Pancreas (tissue), 10 donors: ENCODE measurements around the gene PTPN1. TPM values are rescaled to one million over a fixed set of nuclear protein-coding genes. Genes with fewer than 3 reads are reported as not detected.

ENCODE experiments used
- ATAC-seq, 4 donors: fragments of 200-7000 bp; cut with Tn5 transposase; one replicate each; pipeline versions ENCODE4 v1.8.0 to v1.9.1; 2020; ENCODE audit warnings: mild to moderate bottlenecking in 4 of 4, moderate library complexity in 4 of 4
- DNase-seq, 6 donors: peaks; one replicate each; pipeline ENCODE4 v3.0.0-alpha.2; 2020
- FAIRE-seq: peaks from 2 replicates; lab custom pipeline; 2012; peaks lifted over from hg19 to GRCh38; lab: Jason Lieb, UNC
- H3K27ac ChIP-seq, 4 donors: fragments of 200-600 bp; sonication (generic); 1 replicate in 3 of 4; 2 replicates in 1 of 4; pipeline versions ENCODE4 v1.5.0 to v1.8.0; 2020
- H3K27me3 ChIP-seq, 4 donors: fragments of 200-600 bp; one replicate each; pipeline ENCODE4 v1.8.0; 2021
- H3K36me3 ChIP-seq, 3 donors: fragments of 200-600 bp; sonication (generic) in 1 of 3; one replicate each; pipeline versions ENCODE4 v1.5.0 to v1.8.0; 2020 to 2021
- H3K4me1 ChIP-seq, 3 donors: fragments of 200-600 bp; one replicate each; pipeline ENCODE4 v1.8.0; 2021
- H3K4me3 ChIP-seq, 4 donors: fragments of 200-600 bp; sonication (generic) in 2 of 4; one replicate each; pipeline versions ENCODE4 v1.5.0 to v1.8.0; 2020 to 2021
- H3K9me3 ChIP-seq, 4 donors: fragments of 200-600 bp; one replicate each; pipeline ENCODE4 v1.8.0; 2021
- WGBS, 2 donors: extraction: QIAGEN DNeasy Blood & Tissue Kit; methylation state at CpG; one replicate each; pipeline ENCODE4 v1.1.7; 2013; 5-methylcytosine and 5-hydroxymethylcytosine counted together
- intact Hi-C, 3 donors: fragments of 100-400 bp; cut with DNase I; formaldehyde crosslinking; loops; one replicate each; pipeline versions ENCODE4 v1.11.1 to v1.14.2; 2022
- polyA plus RNA-seq, 2 donors: library from polyadenylated mRNA; stranded (reverse); fragments of 200-250 nt; gene quantifications; one replicate each; pipeline ENCODE4 v1.2.3, GENCODE V29; 2013
- total RNA-seq, 6 donors: library from RNA; stranded (reverse); fragmentation: NEBNext Ultra II Directional in 4 of 6; extraction: Animal tissue kit (Norgen Biotek cat#: 25700) in 4 of 6; gene quantifications; one replicate each; pipeline versions ENCODE4 v1.2.1 to v1.2.4, GENCODE V29; 2021 to 2023
- TF ChIP-seq, protein P1 (sequence below), 4 donors: fragments of 200-600 bp; sonication (generic) in 3 of 4; IDR thresholded peaks; one replicate each; pipeline versions ENCODE4 v1.5.0 to v1.8.0; 2021; ENCODE audit warnings: antibody characterized with exemption in 4 of 4
- donor health status: healthy with polysubstance abuse.
- donor health status: DM: no; HTN: no; CAD: no; lungs with moderate emphysema.
- donor health status: DM: no; HTN: no; CAD: no.
- donor health status: control.
- donor health status: control.
- donor health status: Bipolar disorder and iron deficiency.
- donor health status: DM: yes; HTN: yes; CAD: no.
- donor health status: DM: no; HTN: no; CAD: no.
- donor health status: DM: no; HTN: no; CAD: no.
- donor health status: DM: yes; HTN: yes; CAD: no.

The PTPN1 gene
- total and polyA plus RNA-seq, 8 donors, result 6.0 to 12.4 (median 8.6) TPM

DNA sequence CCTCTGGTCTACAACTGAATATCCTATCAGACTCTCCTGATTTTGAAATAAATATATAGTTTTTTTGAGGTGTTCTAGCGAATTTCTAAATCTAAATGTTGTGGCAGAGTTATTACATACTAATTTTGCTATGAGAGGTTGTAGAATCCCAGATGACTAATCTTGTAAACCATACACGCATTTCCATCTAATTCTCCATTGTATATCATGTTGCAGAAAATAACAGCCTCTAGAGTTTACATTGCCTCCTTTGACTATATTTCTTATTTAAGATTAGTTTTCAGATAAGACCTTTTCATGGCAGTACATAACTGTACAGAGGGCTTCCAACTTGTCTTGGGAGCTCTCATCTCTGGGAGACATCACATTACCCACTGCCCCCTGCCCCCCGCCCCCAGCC, 22.9 kb downstream of the PTPN1 start:
- ATAC-seq, result no peak
- H3K27ac ChIP-seq, result no peak overlapping the region
- H3K4me3 ChIP-seq, result no peak overlapping the region

DNA sequence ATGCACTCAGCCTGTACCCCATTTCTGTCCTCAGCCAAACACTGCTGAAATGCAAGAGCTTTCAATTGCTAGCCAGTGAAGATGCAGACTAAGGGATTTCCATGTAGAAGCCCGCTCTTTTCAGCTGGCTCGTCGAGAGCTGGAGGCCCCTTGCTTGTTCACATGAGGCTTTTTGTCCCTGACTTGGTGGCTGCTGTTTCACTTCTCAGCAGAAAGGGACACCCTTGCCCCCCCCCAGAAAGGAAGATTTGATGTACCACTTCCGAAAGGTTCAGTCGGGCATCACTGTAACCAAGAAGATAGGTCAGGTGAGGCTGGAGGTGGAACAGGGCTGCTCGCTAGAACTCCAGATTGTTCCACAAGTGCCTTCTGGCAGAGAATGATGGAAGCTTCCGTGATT, 23.3 kb downstream of the PTPN1 start:
- Histone ChIP-seq H3K4me1 (peaks cover 0 to 8% (median 6%) of the 10 kb centered on the region in 3 donors), H3K9me3 (no peaks in the 10 kb centered on the region), H3K27ac (no peak overlapping the region), H3K4me3 (no peak overlapping the region), H3K27me3 (no peaks in the 10 kb centered on the region), H3K36me3 (no peaks in the 10 kb centered on the region)
- 90 to 93% methylated on average over 7 of the region's 7 CpGs for WGBS, 2 donors
- FAIRE-seq (no peak), ATAC-seq (no peak), DNase-seq (no peak)
- intact Hi-C loops, result no loop called here
- TF ChIP-seq, protein P1, sequence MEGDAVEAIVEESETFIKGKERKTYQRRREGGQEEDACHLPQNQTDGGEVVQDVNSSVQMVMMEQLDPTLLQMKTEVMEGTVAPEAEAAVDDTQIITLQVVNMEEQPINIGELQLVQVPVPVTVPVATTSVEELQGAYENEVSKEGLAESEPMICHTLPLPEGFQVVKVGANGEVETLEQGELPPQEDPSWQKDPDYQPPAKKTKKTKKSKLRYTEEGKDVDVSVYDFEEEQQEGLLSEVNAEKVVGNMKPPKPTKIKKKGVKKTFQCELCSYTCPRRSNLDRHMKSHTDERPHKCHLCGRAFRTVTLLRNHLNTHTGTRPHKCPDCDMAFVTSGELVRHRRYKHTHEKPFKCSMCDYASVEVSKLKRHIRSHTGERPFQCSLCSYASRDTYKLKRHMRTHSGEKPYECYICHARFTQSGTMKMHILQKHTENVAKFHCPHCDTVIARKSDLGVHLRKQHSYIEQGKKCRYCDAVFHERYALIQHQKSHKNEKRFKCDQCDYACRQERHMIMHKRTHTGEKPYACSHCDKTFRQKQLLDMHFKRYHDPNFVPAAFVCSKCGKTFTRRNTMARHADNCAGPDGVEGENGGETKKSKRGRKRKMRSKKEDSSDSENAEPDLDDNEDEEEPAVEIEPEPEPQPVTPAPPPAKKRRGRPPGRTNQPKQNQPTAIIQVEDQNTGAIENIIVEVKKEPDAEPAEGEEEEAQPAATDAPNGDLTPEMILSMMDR (IDR thresholded peaks at IDR 0.05), result no peak

More for the DNA sequence above, 22.9 kb downstream of the PTPN1 start:
- Histone ChIP-seq H3K9me3 (no peaks in the 10 kb centered on the region), H3K36me3 (no peaks in the 10 kb centered on the region), H3K27me3 (no peaks in the 10 kb centered on the region), H3K4me1 (peaks cover 0 to 6% (median 4%) of the 10 kb centered on the region in 3 donors)
- DNase-seq, result no peak
- TF ChIP-seq, protein P1 (IDR thresholded peaks at IDR 0.05), result no peak
- FAIRE-seq, result no peak
- intact Hi-C loops, result no loop called here
- 88 to 90% methylated on average over 3 of the region's 3 CpGs for WGBS, 2 donors

DNA sequence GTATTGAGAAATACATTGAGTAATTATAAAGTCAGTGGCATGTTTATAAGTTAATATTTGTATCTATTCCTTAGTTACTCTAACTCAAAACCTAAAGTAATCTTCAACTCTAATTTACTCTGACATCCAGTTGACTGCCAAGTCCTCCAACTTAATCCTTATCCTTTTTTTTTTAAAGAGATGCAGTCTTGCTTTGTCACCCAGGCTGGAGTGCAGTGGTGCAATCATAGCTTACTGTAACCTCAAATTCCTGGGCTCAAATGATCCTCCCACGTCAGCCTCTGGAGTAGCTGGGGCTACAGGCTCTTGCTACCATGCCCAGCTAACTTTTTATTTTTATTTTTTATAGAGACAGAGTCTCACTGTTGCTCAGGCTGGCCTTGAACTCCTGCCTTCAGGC, 24.4 kb downstream of the PTPN1 start:
- H3K36me3 ChIP-seq, result no peaks in the 10 kb centered on the region
- H3K27me3 ChIP-seq, result no peaks in the 10 kb centered on the region
- intact Hi-C loops, result no loop called here
- H3K4me3 ChIP-seq, result no peak overlapping the region
- H3K27ac ChIP-seq, result no peak overlapping the region
- no peaks in the 10 kb centered on the region for H3K9me3 ChIP-seq
- DNase-seq (no peak), ATAC-seq (peak in 1 of 4 donors; percentile 43), FAIRE-seq (no peak)
- 86 to 96% methylated on average over 1 of the region's 1 CpG for WGBS, 2 donors
- TF ChIP-seq, protein P1 (IDR thresholded peaks at IDR 0.05), result no peak
- peaks cover 0 to 11% (median 6%) of the 10 kb centered on the region in 3 donors for H3K4me1 ChIP-seq

DNA sequence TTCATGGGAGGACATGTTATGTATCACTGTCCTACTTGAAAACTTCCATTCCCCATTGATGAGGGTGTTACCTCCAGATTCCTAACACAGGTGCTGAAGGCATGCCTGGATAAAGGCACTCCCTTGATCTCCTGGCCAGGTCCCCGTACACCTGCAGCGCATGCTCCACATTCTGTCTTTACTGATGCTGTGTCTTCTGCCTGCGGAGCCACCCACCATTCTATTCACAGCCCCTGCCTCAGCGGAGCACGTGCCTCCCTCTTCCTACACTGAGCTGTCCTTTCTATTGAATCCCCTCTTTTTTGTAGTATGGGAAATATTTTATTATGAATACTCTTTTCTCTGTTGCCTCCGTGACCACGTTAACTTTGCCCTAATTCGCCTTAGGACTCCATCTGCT, 25.0 kb downstream of the PTPN1 start:
- Histone ChIP-seq H3K27ac (no peak overlapping the region), H3K27me3 (no peaks in the 10 kb centered on the region), H3K4me3 (no peak overlapping the region), H3K9me3 (no peaks in the 10 kb centered on the region), H3K36me3 (no peaks in the 10 kb centered on the region), H3K4me1 (peaks cover 0 to 11% (median 6%) of the 10 kb centered on the region in 3 donors)
- TF ChIP-seq, protein P1 (IDR thresholded peaks at IDR 0.05), result no peak
- FAIRE-seq (no peak), DNase-seq (no peak), ATAC-seq (no peak)
- 92 to 95% methylated on average over 8 of the region's 8 CpGs for WGBS, 2 donors
- intact Hi-C loops, result no loop called here

DNA sequence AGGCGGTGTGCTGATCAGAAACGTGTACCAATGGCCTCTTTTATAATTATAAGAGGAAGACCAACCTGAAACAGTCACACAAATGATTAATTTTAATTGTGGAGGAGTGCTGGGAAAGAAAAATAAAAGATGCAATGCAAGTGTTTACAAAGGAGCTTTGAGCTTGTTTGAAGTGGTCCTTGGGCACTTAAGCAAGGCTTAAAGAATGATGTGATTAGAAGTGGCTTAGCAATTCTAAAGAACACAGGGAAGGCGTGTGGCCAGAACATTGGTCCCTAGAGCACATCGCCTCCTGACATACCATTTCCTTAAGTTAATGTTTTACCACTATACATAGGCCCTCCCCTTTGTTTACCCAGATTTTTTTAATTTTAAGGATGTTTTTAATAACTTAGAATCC, 26.1 kb downstream of the PTPN1 start:
- no peak overlapping the region for H3K4me3 ChIP-seq
- TF ChIP-seq, protein P1 (IDR thresholded peaks at IDR 0.05), result no peak
- 74 to 77% methylated on average over 4 of the region's 4 CpGs for WGBS, 2 donors
- DNase-seq (no peak), ATAC-seq (no peak), FAIRE-seq (no peak)
- no peaks in the 10 kb centered on the region for H3K27me3 ChIP-seq
- no peaks in the 10 kb centered on the region for H3K36me3 ChIP-seq
- H3K27ac ChIP-seq, result no peak overlapping the region
- no peaks in the 10 kb centered on the region for H3K9me3 ChIP-seq
- intact Hi-C loops, result no loop called here
- peaks cover 0 to 11% (median 6%) of the 10 kb centered on the region in 3 donors for H3K4me1 ChIP-seq
